B cell (primary cell): ENCODE measurements around the gene SEPTIN3. TPM values are rescaled to one million over a fixed set of nuclear protein-coding genes. Genes with fewer than 3 reads are reported as not detected.

Experiments used
- ATAC-seq: fragments of 200-7000 bp; cut with Tn5 transposase; one replicate; pipeline ENCODE4 v1.10.0; 2021; ENCODE audit warnings: low read depth, mild to moderate bottlenecking, moderate number of reproducible peaks, moderate library complexity
- CTCF ChIA-PET: fragments of 350-600 bp; sonication (Branson Sonifier 250); formaldehyde crosslinking; loops from one replicate; lab custom pipeline; 2021; ENCODE audit warnings: antibody characterized with exemption, inconsistent platforms; lab: Charles Lee
- POLR2A ChIA-PET: fragments of 350-600 bp; sonication (Branson Sonifier 250); formaldehyde crosslinking; loops from one replicate; lab custom pipeline; 2021; ENCODE audit warnings: antibody characterized with exemption; lab: Charles Lee
- DNase-seq: peaks from one replicate; pipeline ENCODE4 v3.0.0; 2013
- H2AFZ ChIP-seq: 2 replicates; pipeline ENCODE4 v1.6.1; 2012; ENCODE audit warnings: mild to moderate bottlenecking, low read depth, low read length; ENCODE audit not compliant: insufficient read depth, poor library complexity, severe bottlenecking
- H3K27ac ChIP-seq, 2 donors: 1 replicate in 1 of 2; 2 replicates in 1 of 2; pipeline ENCODE4 v1.5.1; 2012 to 2013; ENCODE audit warnings: low read length in 2 of 2, mild to moderate bottlenecking in 2 of 2, moderate library complexity in 1 of 2
- H3K27me3 ChIP-seq, 4 experiments: fragments of 200-600 bp in 1 of 4; sonication (generic) in 1 of 4; replicated peaks in 1 of 4; 1 replicate in 2 of 4; 2 replicates in 2 of 4; pipeline versions ENCODE4 v1.6.1 to v1.7.0; 2013 to 2016; ENCODE audit warnings: low read length in 3 of 4, mild to moderate bottlenecking in 2 of 4, mixed read lengths in 1 of 4, moderate library complexity in 1 of 4; ENCODE audit not compliant: insufficient read depth in 4 of 4, control insufficient read depth in 3 of 4; ENCODE audit errors: control extremely low read depth in 1 of 4
- H3K36me3 ChIP-seq, 2 experiments: replicated peaks in 1 of 2; 1 replicate in 1 of 2; 2 replicates in 1 of 2; pipeline versions ENCODE4 v1.6.1 to v1.7.1; 2013; ENCODE audit warnings: low read length in 1 of 2; ENCODE audit not compliant: insufficient read depth in 2 of 2, control insufficient read depth in 1 of 2; ENCODE audit errors: control extremely low read depth in 1 of 2, extremely low read depth in 1 of 2
- H3K4me1 ChIP-seq, 2 donors: fragments of 200-600 bp in 1 of 2; sonication (generic) in 1 of 2; 1 replicate in 1 of 2; 2 replicates in 1 of 2; pipeline versions ENCODE4 v1.5.1 to v1.6.1; 2013 to 2017; ENCODE audit warnings: low read length in 2 of 2; ENCODE audit not compliant: control insufficient read depth in 2 of 2, insufficient read depth in 2 of 2
- H3K4me2 ChIP-seq: replicated peaks from 2 replicates; pipeline ENCODE3; 2012; ENCODE audit warnings: mild to moderate bottlenecking, low read depth, low read length; ENCODE audit not compliant: poor library complexity, severe bottlenecking
- H3K4me3 ChIP-seq, 5 experiments: fragments of 200-600 bp in 1 of 5; sonication (generic) in 1 of 5; 1 replicate in 3 of 5; 2 replicates in 2 of 5; pipeline versions ENCODE4 v1.5.1 to v1.7.0; 2011 to 2016; ENCODE audit warnings: low read length in 4 of 5, mild to moderate bottlenecking in 4 of 5, low read depth in 2 of 5, control low read depth in 1 of 5, moderate library complexity in 1 of 5; ENCODE audit not compliant: insufficient read depth in 1 of 5; ENCODE audit errors: control extremely low read depth in 1 of 5, extremely low read depth in 1 of 5
- H3K79me2 ChIP-seq: fragments of 200-600 bp; sonication (generic); one replicate; pipeline ENCODE4 v1.6.0; 2016; ENCODE audit warnings: low read length; ENCODE audit not compliant: control insufficient read depth, insufficient read depth
- H3K9ac ChIP-seq: fragments of 200-600 bp; sonication (generic); 2 replicates; pipeline ENCODE4 v1.6.1; 2017; ENCODE audit warnings: mild to moderate bottlenecking, low read length, moderate library complexity
- H3K9me3 ChIP-seq, 3 donors: one replicate each; pipeline versions ENCODE4 v1.6.1 to v1.7.1; 2013; ENCODE audit warnings: low read length in 2 of 3; ENCODE audit not compliant: control insufficient read depth in 2 of 3, insufficient read depth in 1 of 3; ENCODE audit errors: control extremely low read depth in 1 of 3
- H4K20me1 ChIP-seq: 2 replicates; pipeline ENCODE4 v1.6.0; 2012; ENCODE audit warnings: mild to moderate bottlenecking, low read length; ENCODE audit not compliant: insufficient read depth, control insufficient read depth, poor library complexity, severe bottlenecking
- H3K27ac Mint-ChIP-seq: one replicate; pipeline ENCODE4 v1.8.0; 2021; ENCODE audit warnings: mixed read lengths
- H3K27me3 Mint-ChIP-seq: one replicate; pipeline ENCODE4 v1.8.0; 2021; ENCODE audit warnings: mixed read lengths
- H3K4me1 Mint-ChIP-seq: one replicate; pipeline ENCODE4 v1.8.0; 2021; ENCODE audit warnings: mixed read lengths
- H3K4me3 Mint-ChIP-seq: one replicate; pipeline ENCODE4 v1.8.0; 2021; ENCODE audit warnings: mixed read lengths
- H3K9me3 Mint-ChIP-seq: one replicate; pipeline ENCODE4 v1.8.0; 2022; ENCODE audit warnings: mixed read lengths; ENCODE audit not compliant: insufficient read depth
- CTCF ChIP-seq: fragments of 200-600 bp; IDR thresholded peaks from one replicate; pipeline ENCODE4 v1.8.0; 2022; ENCODE audit warnings: antibody characterized with exemption, mild to moderate bottlenecking
- EZH2 ChIP-seq: IDR thresholded peaks from 2 replicates; pipeline ENCODE4 v1.6.1; 2012; ENCODE audit warnings: borderline replicate concordance, low read depth, mild to moderate bottlenecking, moderate library complexity, low read length; ENCODE audit not compliant: insufficient read depth, poor library complexity, severe bottlenecking
- WGBS: methylation state at CpG from one replicate; pipeline ENCODE4 v1.1.5; 2013; ENCODE audit warnings: missing lambda C conversion rate; ENCODE audit not compliant: insufficient coverage; 5-methylcytosine and 5-hydroxymethylcytosine counted together
- intact Hi-C: fragments of 100-400 bp; cut with micrococcal nuclease; formaldehyde crosslinking; loops from one replicate; pipeline ENCODE4 v1.10.0; 2022
- polyA plus RNA-seq: library from polyadenylated mRNA; depleted of rRNA; stranded (reverse); fragments of >200 nt; gene quantifications from 2 replicates; pipeline ENCODE4 v1.2.3, GENCODE V29; 2012
- total RNA-seq, 2 donors: library from RNA; stranded (reverse); fragments of 120-200 nt in 1 of 2; gene quantifications; 1 replicate in 1 of 2; 2 replicates in 1 of 2; pipeline versions ENCODE4 v1.2.3 to v1.2.4, GENCODE V29; 2013 to 2022

Gene SEPTIN3
- total and polyA plus RNA-seq, 2 donors (not counting 1 experiment from before 2014, with no cell fraction given): 0.06 to 0.39 TPM

GRCh38 chr22:41929418-41929810, 39.8 kb upstream of the SEPTIN3 start:
- H3K27ac Mint-ChIP-seq: peak overlapping the region; percentile 98
- DNase-seq (peak; percentile 56), ATAC-seq (no peak)
- ChIA-PET POLR2A (interaction anchor here (0.6 to 16.8 kb wide), 6 partner anchors 5 to 97 kb away, joined by 5 to 960 read pairs (median 8); partner anchors contain the start of genes SHISA8, SREBF2, TNFRSF13C and WBP2NL), CTCF (interaction anchor here (0.8 to 17.9 kb wide), 2 partner anchors 8 to 17 kb away, joined by 3 to 499 read pairs; no protein-coding TSS in a partner anchor)
- 61% methylated on average over 6 of the region's 8 CpGs for WGBS
- Histone ChIP-seq H3K27ac (peak overlapping the region; percentile 94 to 95), H3K4me1 (peaks cover 76 to 88% of the 10 kb centered on the region in 2 donors), H3K4me3 (no peak overlapping the region), H3K27me3 (no peaks in the 10 kb centered on the region), H2AFZ (no peak overlapping the region), H3K4me2 (peak overlapping the region; percentile 93), H3K79me2 (peaks cover 35% of the 10 kb centered on the region), H3K36me3 (peaks cover 0 to 12% of the 10 kb centered on the region in 2 experiments), H3K9me3 (peaks cover 0 to 4% (median 0%) of the 10 kb centered on the region in 3 donors), H4K20me1 (peaks cover 11% of the 10 kb centered on the region), H3K9ac (no peak overlapping the region)
- peaks cover 66% of the 10 kb centered on the region for H3K4me1 Mint-ChIP-seq
- no peak for TF ChIP-seq CTCF
- no peak for TF ChIP-seq EZH2
- no peaks in the 10 kb centered on the region for H3K27me3 Mint-ChIP-seq
- intact Hi-C loops: no loop called here
- H3K4me3 Mint-ChIP-seq: peak overlapping the region; percentile 83
- H3K9me3 Mint-ChIP-seq: no peaks in the 10 kb centered on the region

GRCh38 chr22:41931701-41932269, 37.5 kb upstream of the SEPTIN3 start:
- no peaks in the 10 kb centered on the region for H3K27me3 Mint-ChIP-seq

More at GRCh38 chr22:41931701-41932269, 37.5 kb upstream of the SEPTIN3 start:
- Histone ChIP-seq H3K4me2 (peak overlapping the region; percentile 61), H3K79me2 (peaks cover 17% of the 10 kb centered on the region), H3K36me3 (no peaks in the 10 kb centered on the region), H3K4me1 (peaks cover 94 to 100% of the 10 kb centered on the region in 2 donors), H2AFZ (no peak overlapping the region), H3K4me3 (no peak overlapping the region), H3K27ac (peak overlapping the region; percentile 99), H3K9ac (no peak overlapping the region), H3K9me3 (peaks cover 0 to 4% (median 0%) of the 10 kb centered on the region in 3 donors), H4K20me1 (no peaks in the 10 kb centered on the region), H3K27me3 (no peaks in the 10 kb centered on the region)
- no peaks in the 10 kb centered on the region for H3K9me3 Mint-ChIP-seq
- peak; percentile 91 for DNase-seq
- intact Hi-C loops: loop anchor here (1.0 kb wide), 1 partner anchor 9 kb away; no protein-coding TSS in a partner anchor
- TF ChIP-seq EZH2 (no peak), CTCF (no peak)
- peak overlapping the region; percentile 70 for H3K4me3 Mint-ChIP-seq
- POLR2A ChIA-PET: interaction anchor here (0.6 to 14.7 kb wide), 6 partner anchors 9 to 486 kb away, joined by 3 to 960 read pairs (median 4); partner anchors contain the start of genes SHISA8 and TNFRSF13C
- 16% methylated on average over 10 of the region's 10 CpGs for WGBS
- H3K4me1 Mint-ChIP-seq: peaks cover 82% of the 10 kb centered on the region
- ATAC-seq: peak; percentile 39
- CTCF ChIA-PET: interaction anchor here (0.8 to 17.9 kb wide), 3 partner anchors 6 to 235 kb away, joined by 3 to 499 read pairs (median 3); no protein-coding TSS in a partner anchor
- peak overlapping the region; percentile 99 for H3K27ac Mint-ChIP-seq
